Epidermal melanocyte (primary cell): ENCODE data around the gene ZBED2.
"Not testable (repeated sequence)": the region's sequence is repeated elsewhere in the genome, so short reads cannot be mapped to it uniquely, and the experiment has no call there.

ENCODE experiments used
- DNase-seq: peaks from one replicate; pipeline ENCODE4 v3.0.0; 2011; ENCODE audit warnings: low spot score; ENCODE audit not compliant: insufficient read length

ZBED2 gene

GRCh38 chr3:111577113-111577512, 18.0 kb downstream of the ZBED2 start:
- DNase-seq: no peak

DNA sequence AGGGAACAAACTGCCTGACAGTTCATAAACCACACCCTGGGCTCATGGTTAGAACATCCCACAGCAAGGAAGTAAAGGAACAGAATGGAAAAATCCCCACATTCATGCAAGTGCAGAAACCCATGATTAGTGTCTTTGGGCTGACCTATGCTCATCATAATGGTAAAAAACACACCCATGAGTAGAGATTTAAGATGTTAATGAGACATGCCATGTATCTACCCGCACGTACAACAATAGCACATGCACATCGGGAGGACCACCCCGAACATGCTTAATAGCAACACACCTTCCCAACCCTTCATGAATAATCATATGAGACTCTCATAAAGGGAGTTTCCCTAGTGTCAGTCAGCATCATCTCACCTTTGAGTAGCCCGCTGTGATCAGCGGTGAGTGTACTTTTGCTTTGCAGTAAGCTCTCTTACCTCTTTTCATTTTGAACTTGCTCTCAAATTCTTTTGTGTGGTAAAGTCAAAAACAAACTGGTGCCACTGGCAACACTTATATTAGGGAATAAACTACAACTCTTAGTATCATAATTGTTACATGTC, 23.2 kb downstream of the ZBED2 start:
- DNase-seq: no peak

DNA sequence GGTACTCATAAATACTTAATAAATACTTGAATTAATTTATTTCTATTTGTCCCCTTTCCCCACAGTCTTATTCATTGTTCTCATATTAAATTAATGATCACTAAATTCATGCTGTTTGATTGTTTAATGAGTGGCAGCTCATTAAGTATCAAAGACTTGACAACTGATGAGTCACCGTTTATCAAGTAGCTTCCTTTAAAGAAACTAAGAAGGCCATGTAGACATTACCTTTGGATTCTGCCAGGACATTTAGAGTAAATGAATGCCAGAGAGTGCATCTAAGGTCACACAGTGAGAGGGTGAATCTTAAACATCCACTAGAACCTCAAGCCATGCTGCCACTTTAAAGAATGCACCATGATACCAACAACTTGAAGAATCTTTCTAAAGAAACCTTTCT, 23.9 kb downstream of the ZBED2 start:
- DNase-seq: no peak

DNA sequence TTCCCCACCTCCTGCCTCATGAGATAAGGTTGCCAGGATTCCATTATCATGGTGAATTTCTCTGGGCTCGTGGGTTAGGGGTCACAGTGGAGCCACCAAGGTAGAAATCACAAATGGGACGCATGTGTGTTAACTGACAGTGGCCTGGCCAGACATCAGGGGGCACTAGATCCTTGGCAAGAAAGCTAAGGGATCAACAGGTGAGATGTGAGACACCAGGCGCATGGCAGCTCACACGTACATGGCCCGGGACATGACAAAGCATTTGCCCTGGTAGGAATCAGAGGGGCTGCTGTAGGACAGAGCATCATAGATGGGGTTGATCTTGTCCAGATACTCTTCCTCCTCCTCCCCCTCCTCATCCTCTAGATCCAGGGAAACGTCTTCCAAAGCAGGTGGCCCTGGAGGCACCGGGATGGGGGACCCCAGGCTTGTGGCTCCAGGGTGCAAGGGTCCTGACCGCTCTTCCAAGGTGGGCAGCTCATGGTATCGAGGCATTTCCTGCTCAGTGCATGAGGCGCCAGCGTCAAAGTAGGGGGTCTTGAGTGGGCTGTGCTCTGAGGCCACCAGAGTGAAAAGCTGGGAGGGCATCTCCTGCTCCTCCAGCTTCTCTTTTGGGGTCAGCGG, 24.6 kb downstream of the ZBED2 start:
- DNase-seq: no peak

DNA sequence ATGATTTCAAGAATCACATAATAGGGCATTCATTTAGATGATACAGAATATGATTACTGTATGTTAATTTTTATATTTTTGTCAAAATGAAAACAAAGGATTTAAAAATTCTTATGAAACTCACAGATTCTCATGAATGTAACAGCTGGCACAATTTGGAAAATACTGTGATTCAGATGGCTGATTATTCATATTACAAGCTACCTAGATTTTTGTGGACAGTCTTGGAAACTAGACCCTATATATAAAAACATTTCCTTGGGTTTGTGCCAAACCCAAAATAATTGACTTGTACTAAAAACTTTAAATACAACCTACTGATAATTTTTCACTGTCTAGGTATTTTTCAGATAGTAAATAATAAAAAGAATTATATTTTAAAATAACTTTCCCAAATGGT, 26.2 kb downstream of the ZBED2 start:
- no peak for DNase-seq

GRCh38 chr3:111568355-111568754, 26.8 kb downstream of the ZBED2 start:
- DNase-seq: no peak

DNA sequence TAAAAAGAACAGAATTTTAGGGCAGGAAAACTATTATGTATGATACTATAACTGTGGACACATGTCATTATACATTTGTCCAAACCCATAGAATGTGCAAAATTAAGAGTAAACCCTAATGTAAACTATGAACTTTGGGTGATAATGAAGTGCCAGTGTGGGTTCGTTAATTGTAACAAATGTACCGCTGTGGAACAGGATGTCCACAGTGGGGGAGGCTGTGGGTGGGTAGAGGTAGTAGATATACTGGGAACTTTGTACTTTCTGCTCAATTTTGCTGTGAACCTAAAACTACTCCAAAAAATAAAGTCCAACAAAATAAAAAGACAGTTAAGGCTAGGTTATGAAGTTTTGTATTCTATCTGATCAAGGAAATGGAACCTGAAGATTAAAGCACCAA, 28.3 kb downstream of the ZBED2 start:
- no peak for DNase-seq

DNA sequence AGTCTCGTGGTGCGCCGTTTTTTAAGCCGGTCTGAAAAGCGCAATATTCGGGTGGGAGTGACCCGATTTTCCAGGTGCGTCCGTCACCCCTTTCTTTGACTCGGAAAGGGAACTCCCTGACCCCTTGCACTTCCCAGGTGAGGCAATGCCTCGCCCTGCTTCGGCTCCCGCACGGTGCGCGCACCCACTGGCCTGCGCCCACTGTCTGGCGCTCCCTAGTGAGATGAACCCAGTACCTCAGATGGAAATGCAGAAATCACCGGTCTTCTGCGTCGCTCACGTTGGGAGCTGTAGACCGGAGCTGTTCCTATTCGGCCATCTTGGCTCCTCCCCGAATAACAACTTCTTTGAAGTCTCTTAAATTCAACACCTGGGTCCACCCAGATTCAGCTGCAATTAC, 33.2 kb downstream of the ZBED2 start:
- DNase-seq: not testable (repeated sequence)

DNA sequence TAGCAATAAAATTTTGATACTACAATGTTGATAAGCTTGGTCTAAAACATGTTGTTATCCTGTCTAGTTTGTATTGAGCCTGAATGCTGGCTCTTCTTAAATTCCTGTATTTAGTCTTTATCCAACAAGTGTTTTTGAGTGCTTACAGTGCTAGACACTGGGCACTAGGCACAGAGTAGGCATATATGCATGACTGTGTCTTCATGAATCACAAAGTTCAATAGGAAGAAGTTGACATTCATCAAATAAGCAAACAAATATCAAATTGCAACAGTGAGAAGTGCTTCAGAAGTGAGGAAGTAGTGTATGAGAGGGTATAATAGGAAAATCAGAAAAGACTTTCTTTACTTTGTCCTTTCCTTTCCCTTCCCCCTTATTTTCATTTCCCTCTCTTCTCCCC, 46.4 kb downstream of the ZBED2 start:
- DNase-seq: no peak

GRCh38 chr3:111548092-111548491, 47.1 kb downstream of the ZBED2 start:
- no peak for DNase-seq

GRCh38 chr3:111547631-111548030, 47.5 kb downstream of the ZBED2 start:
- DNase-seq: no peak

GRCh38 chr3:111545349-111545748, 49.8 kb downstream of the ZBED2 start:
- DNase-seq: no peak
